Upper lobe of right lung (tissue), 1 donor: ENCODE measurements around the gene MYO5A. TPM values are rescaled to one million over a fixed set of nuclear protein-coding genes. Genes with fewer than 3 reads are reported as not detected.

Experiments
- ATAC-seq: fragments of 200-7000 bp; cut with Tn5 transposase; one replicate; pipeline ENCODE4 v1.9.1; 2020; ENCODE audit warnings: mild to moderate bottlenecking, moderate library complexity
- DNase-seq: peaks from one replicate; pipeline ENCODE4 v3.0.0-alpha.2; 2020
- H3K27ac ChIP-seq: fragments of 200-600 bp; one replicate; pipeline ENCODE4 v1.8.0; 2022
- H3K27me3 ChIP-seq: fragments of 200-600 bp; one replicate; pipeline ENCODE4 v1.8.0; 2022; ENCODE audit warnings: mild to moderate bottlenecking
- H3K36me3 ChIP-seq: fragments of 200-600 bp; one replicate; pipeline ENCODE4 v1.8.0; 2022
- H3K4me1 ChIP-seq: fragments of 200-600 bp; one replicate; pipeline ENCODE4 v1.8.0; 2022
- H3K4me3 ChIP-seq: fragments of 200-600 bp; one replicate; pipeline ENCODE4 v1.8.0; 2022; ENCODE audit warnings: mild to moderate bottlenecking
- H3K9me3 ChIP-seq: fragments of 200-600 bp; one replicate; pipeline ENCODE4 v1.8.0; 2022
- intact Hi-C: fragments of 100-400 bp; cut with DNase I; formaldehyde crosslinking; loops from one replicate; pipeline ENCODE4 v1.11.0; 2022
- total RNA-seq: library from RNA; stranded (reverse); fragmentation: NEBNext Ultra II Directional; extraction: Animal tissue kit (Norgen Biotek cat#: 25700); gene quantifications from one replicate; pipeline ENCODE4 v1.2.1, GENCODE V29; 2021
- TF ChIP-seq, protein P1 (sequence below): fragments of 200-600 bp; IDR thresholded peaks from one replicate; pipeline ENCODE4 v1.8.0; 2022; ENCODE audit warnings: antibody characterized with exemption
- donor health status: DM: no; HTN: yes; CAD: no; lungs with severe emphysema.

The MYO5A gene
- total RNA-seq, 1 donor from 2014 or later = 26.0 TPM

DNA sequence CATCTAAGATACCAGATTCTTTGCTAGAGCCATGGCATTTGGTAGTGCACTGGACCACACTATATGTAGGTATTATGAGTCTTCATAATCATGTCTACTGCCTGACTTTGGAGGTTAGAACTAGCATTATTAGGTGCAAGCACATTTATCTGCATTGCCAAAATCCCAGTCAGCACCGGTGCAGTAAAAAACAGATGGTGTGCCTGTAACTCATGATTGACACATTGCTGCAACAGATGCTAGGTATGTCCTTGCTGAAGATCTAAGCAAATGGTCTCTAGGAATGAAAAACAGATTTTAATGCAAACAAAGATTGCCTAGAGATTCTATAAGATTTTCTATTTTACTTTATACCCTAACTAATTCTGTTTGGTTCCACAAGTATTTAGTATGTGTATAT lies 47.7 kb downstream of the MYO5A start:
- TF ChIP-seq, protein P1, sequence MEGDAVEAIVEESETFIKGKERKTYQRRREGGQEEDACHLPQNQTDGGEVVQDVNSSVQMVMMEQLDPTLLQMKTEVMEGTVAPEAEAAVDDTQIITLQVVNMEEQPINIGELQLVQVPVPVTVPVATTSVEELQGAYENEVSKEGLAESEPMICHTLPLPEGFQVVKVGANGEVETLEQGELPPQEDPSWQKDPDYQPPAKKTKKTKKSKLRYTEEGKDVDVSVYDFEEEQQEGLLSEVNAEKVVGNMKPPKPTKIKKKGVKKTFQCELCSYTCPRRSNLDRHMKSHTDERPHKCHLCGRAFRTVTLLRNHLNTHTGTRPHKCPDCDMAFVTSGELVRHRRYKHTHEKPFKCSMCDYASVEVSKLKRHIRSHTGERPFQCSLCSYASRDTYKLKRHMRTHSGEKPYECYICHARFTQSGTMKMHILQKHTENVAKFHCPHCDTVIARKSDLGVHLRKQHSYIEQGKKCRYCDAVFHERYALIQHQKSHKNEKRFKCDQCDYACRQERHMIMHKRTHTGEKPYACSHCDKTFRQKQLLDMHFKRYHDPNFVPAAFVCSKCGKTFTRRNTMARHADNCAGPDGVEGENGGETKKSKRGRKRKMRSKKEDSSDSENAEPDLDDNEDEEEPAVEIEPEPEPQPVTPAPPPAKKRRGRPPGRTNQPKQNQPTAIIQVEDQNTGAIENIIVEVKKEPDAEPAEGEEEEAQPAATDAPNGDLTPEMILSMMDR = no peak
- intact Hi-C loops = no loop called here
- H3K4me3 ChIP-seq = no peak overlapping the region
- no peaks in the 10 kb centered on the region for H3K27me3 ChIP-seq
- H3K27ac ChIP-seq = no peak overlapping the region
- no peak for DNase-seq
- H3K4me1 ChIP-seq = peaks cover 19% of the 10 kb centered on the region
- no peaks in the 10 kb centered on the region for H3K9me3 ChIP-seq
- no peak for ATAC-seq
- H3K36me3 ChIP-seq = no peaks in the 10 kb centered on the region

DNA sequence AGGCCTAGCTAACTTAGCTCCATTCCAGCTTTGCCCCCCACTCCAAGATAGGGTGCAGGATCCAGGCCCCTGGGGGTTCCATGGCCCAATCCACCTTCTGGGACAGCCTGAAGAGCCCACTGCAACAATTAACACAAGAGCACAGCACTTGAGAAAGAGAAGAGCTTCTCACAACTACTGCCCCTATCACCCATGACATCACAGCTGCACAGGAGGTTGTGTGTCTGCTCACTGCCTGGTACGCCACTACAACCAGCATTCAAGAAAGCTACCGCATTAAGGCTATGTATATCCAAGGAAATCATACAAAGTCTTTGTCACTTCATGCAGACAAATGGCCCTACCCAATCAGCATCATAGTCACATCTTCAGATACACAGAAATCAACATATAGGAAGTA lies 62.0 kb downstream of the MYO5A start:
- no peak for ATAC-seq
- no peak for DNase-seq
- TF ChIP-seq, protein P1 = no peak
- intact Hi-C loops = no loop called here
- no peak overlapping the region for H3K27ac ChIP-seq
- H3K4me1 ChIP-seq = peaks cover 5% of the 10 kb centered on the region
- no peak overlapping the region for H3K4me3 ChIP-seq
- H3K9me3 ChIP-seq = no peaks in the 10 kb centered on the region
- no peaks in the 10 kb centered on the region for H3K36me3 ChIP-seq
- H3K27me3 ChIP-seq = no peaks in the 10 kb centered on the region

DNA sequence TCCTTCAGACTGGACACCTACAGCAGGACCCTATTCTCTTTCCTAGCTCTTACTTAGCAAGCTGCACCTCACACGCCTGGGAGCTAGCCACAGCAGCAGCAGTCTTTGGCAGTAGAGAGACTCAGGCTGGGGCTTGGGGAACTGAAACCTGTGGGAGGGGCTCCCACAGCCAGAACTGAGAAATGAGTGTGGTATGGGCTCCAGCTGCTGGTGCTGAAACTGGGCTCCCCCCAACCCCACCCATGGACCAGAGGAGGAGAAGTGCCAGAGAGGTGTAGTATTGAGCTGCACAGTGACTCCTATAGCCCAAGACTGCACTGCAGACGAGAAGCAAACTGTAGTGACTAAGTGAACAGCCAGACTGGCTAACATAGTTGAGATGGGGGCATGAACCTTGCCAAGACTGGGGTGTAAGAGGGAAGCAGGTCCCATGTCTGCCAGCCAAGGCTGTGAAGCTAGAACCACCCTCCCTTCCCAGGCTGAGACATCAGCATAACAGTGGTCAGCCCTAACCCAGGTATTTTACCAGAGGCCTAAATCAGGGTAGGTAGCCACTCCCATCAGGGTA lies 62.5 kb downstream of the MYO5A start:
- ATAC-seq (peak; percentile 95), DNase-seq (peak; percentile 67)
- intact Hi-C loops = no loop called here
- Histone ChIP-seq H3K4me1 (peaks cover 5% of the 10 kb centered on the region), H3K27ac (no peak overlapping the region), H3K36me3 (no peaks in the 10 kb centered on the region), H3K4me3 (no peak overlapping the region), H3K9me3 (no peaks in the 10 kb centered on the region), H3K27me3 (no peaks in the 10 kb centered on the region)
- TF ChIP-seq, protein P1 = no peak

DNA sequence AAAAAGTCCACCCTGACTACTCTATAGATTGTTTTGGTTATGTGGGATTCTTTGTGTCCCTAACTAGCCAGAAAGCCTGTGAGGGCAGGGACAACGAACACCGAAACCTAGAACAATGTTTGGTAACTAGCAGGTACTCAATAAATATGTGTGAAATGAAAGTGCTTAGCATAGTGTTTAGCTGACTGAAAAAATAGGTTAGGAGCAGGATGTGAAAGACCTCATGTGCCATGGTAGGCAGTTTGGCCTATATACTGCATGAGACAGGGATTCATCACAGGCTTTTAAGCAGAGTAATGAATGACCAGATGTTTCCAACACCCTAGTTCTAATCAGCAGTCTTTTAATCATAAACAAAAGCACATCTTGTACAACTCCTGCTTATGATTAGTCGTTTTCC lies 64.2 kb downstream of the MYO5A start:
- ATAC-seq = no peak
- no peak overlapping the region for H3K27ac ChIP-seq

DNA sequence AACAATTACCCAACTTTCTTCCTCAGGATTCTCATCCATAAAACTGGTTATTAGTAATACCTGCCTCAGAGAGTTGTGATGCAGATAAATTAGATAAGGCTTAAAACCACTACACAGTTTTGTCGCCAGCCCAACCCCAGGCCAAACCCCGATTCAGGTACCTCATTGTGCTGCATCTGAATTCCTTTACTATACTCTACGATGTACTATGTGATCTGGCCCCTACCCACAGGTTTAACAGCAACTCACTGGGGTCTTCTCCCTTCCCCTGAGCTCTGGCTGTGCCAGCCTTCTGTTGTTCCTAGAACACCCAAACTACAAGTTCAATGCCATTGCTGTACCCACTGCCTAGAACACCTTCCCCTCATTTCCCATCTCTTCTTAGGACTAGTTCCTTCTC lies 64.6 kb downstream of the MYO5A start:
- TF ChIP-seq, protein P1 = no peak
- Histone ChIP-seq H3K27ac (no peak overlapping the region), H3K9me3 (no peaks in the 10 kb centered on the region), H3K27me3 (no peaks in the 10 kb centered on the region), H3K4me1 (peaks cover 5% of the 10 kb centered on the region), H3K4me3 (no peak overlapping the region), H3K36me3 (no peaks in the 10 kb centered on the region)
- intact Hi-C loops = no loop called here
- DNase-seq = no peak
- ATAC-seq = no peak

More for the DNA sequence above, 64.2 kb downstream of the MYO5A start:
- intact Hi-C loops = no loop called here
- DNase-seq = no peak
- Histone ChIP-seq H3K27me3 (no peaks in the 10 kb centered on the region), H3K9me3 (no peaks in the 10 kb centered on the region), H3K4me3 (no peak overlapping the region), H3K4me1 (peaks cover 5% of the 10 kb centered on the region), H3K36me3 (no peaks in the 10 kb centered on the region)
- TF ChIP-seq, protein P1 = no peak

DNA sequence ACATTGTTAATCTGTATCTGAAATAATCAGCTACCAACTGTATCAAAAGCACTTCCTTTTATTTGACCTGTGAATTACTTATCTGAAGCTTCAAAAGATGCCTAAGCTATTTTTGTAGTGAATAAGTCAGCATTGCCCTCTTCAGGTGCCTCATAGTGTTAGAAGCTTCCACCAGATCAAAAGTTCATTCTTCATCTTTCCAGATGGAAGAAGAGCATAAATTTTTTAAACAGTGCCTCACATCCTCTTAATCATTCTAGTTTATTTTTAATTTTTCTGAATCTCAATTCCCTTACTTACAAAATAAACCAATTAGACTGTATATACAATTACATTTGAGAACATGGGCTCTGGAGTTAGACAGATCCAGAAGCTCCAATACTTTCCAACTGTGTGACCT lies 65.0 kb downstream of the MYO5A start:
- intact Hi-C loops = no loop called here
- no peaks in the 10 kb centered on the region for H3K9me3 ChIP-seq
- peaks cover 5% of the 10 kb centered on the region for H3K4me1 ChIP-seq
- no peak overlapping the region for H3K27ac ChIP-seq
- TF ChIP-seq, protein P1 = no peak
- no peak for ATAC-seq
- DNase-seq = no peak
- H3K36me3 ChIP-seq = no peaks in the 10 kb centered on the region
- H3K27me3 ChIP-seq = no peaks in the 10 kb centered on the region
- no peak overlapping the region for H3K4me3 ChIP-seq
